B cell (primary cell): ENCODE measurements around the gene ABHD6. TPM values are rescaled to one million over a fixed set of nuclear protein-coding genes. Genes with fewer than 3 reads are reported as not detected.
A peak's percentile ranks its signal among the peaks of the same experiment; 100 is the strongest.

Experiments used
- ATAC-seq: fragments of 200-7000 bp; cut with Tn5 transposase; one replicate; pipeline ENCODE4 v1.10.0; 2021; ENCODE audit warnings: low read depth, mild to moderate bottlenecking, moderate number of reproducible peaks, moderate library complexity
- CTCF ChIA-PET: fragments of 350-600 bp; sonication (Branson Sonifier 250); formaldehyde crosslinking; loops from one replicate; lab custom pipeline; 2021; ENCODE audit warnings: antibody characterized with exemption, inconsistent platforms; lab: Charles Lee
- POLR2A ChIA-PET: fragments of 350-600 bp; sonication (Branson Sonifier 250); formaldehyde crosslinking; loops from one replicate; lab custom pipeline; 2021; ENCODE audit warnings: antibody characterized with exemption; lab: Charles Lee
- DNase-seq: peaks from one replicate; pipeline ENCODE4 v3.0.0; 2013
- H2AFZ ChIP-seq: 2 replicates; pipeline ENCODE4 v1.6.1; 2012; ENCODE audit warnings: mild to moderate bottlenecking, low read depth, low read length; ENCODE audit not compliant: insufficient read depth, poor library complexity, severe bottlenecking
- H3K27ac ChIP-seq, 2 donors: 1 replicate in 1 of 2; 2 replicates in 1 of 2; pipeline ENCODE4 v1.5.1; 2012 to 2013; ENCODE audit warnings: low read length in 2 of 2, mild to moderate bottlenecking in 2 of 2, moderate library complexity in 1 of 2
- H3K27me3 ChIP-seq, 4 experiments: fragments of 200-600 bp in 1 of 4; sonication (generic) in 1 of 4; replicated peaks in 1 of 4; 1 replicate in 2 of 4; 2 replicates in 2 of 4; pipeline versions ENCODE4 v1.6.1 to v1.7.0; 2013 to 2016; ENCODE audit warnings: low read length in 3 of 4, mild to moderate bottlenecking in 2 of 4, mixed read lengths in 1 of 4, moderate library complexity in 1 of 4; ENCODE audit not compliant: insufficient read depth in 4 of 4, control insufficient read depth in 3 of 4; ENCODE audit errors: control extremely low read depth in 1 of 4
- H3K36me3 ChIP-seq, 2 experiments: replicated peaks in 1 of 2; 1 replicate in 1 of 2; 2 replicates in 1 of 2; pipeline versions ENCODE4 v1.6.1 to v1.7.1; 2013; ENCODE audit warnings: low read length in 1 of 2; ENCODE audit not compliant: insufficient read depth in 2 of 2, control insufficient read depth in 1 of 2; ENCODE audit errors: control extremely low read depth in 1 of 2, extremely low read depth in 1 of 2
- H3K4me1 ChIP-seq, 2 donors: fragments of 200-600 bp in 1 of 2; sonication (generic) in 1 of 2; 1 replicate in 1 of 2; 2 replicates in 1 of 2; pipeline versions ENCODE4 v1.5.1 to v1.6.1; 2013 to 2017; ENCODE audit warnings: low read length in 2 of 2; ENCODE audit not compliant: control insufficient read depth in 2 of 2, insufficient read depth in 2 of 2
- H3K4me2 ChIP-seq: replicated peaks from 2 replicates; pipeline ENCODE3; 2012; ENCODE audit warnings: mild to moderate bottlenecking, low read depth, low read length; ENCODE audit not compliant: poor library complexity, severe bottlenecking
- H3K4me3 ChIP-seq, 5 experiments: fragments of 200-600 bp in 1 of 5; sonication (generic) in 1 of 5; 1 replicate in 3 of 5; 2 replicates in 2 of 5; pipeline versions ENCODE4 v1.5.1 to v1.7.0; 2011 to 2016; ENCODE audit warnings: low read length in 4 of 5, mild to moderate bottlenecking in 4 of 5, low read depth in 2 of 5, control low read depth in 1 of 5, moderate library complexity in 1 of 5; ENCODE audit not compliant: insufficient read depth in 1 of 5; ENCODE audit errors: control extremely low read depth in 1 of 5, extremely low read depth in 1 of 5
- H3K79me2 ChIP-seq: fragments of 200-600 bp; sonication (generic); one replicate; pipeline ENCODE4 v1.6.0; 2016; ENCODE audit warnings: low read length; ENCODE audit not compliant: control insufficient read depth, insufficient read depth
- H3K9ac ChIP-seq: fragments of 200-600 bp; sonication (generic); 2 replicates; pipeline ENCODE4 v1.6.1; 2017; ENCODE audit warnings: mild to moderate bottlenecking, low read length, moderate library complexity
- H3K9me3 ChIP-seq, 3 donors: one replicate each; pipeline versions ENCODE4 v1.6.1 to v1.7.1; 2013; ENCODE audit warnings: low read length in 2 of 3; ENCODE audit not compliant: control insufficient read depth in 2 of 3, insufficient read depth in 1 of 3; ENCODE audit errors: control extremely low read depth in 1 of 3
- H4K20me1 ChIP-seq: 2 replicates; pipeline ENCODE4 v1.6.0; 2012; ENCODE audit warnings: mild to moderate bottlenecking, low read length; ENCODE audit not compliant: insufficient read depth, control insufficient read depth, poor library complexity, severe bottlenecking
- H3K27ac Mint-ChIP-seq: one replicate; pipeline ENCODE4 v1.8.0; 2021; ENCODE audit warnings: mixed read lengths
- H3K27me3 Mint-ChIP-seq: one replicate; pipeline ENCODE4 v1.8.0; 2021; ENCODE audit warnings: mixed read lengths
- H3K4me1 Mint-ChIP-seq: one replicate; pipeline ENCODE4 v1.8.0; 2021; ENCODE audit warnings: mixed read lengths
- H3K4me3 Mint-ChIP-seq: one replicate; pipeline ENCODE4 v1.8.0; 2021; ENCODE audit warnings: mixed read lengths
- H3K9me3 Mint-ChIP-seq: one replicate; pipeline ENCODE4 v1.8.0; 2022; ENCODE audit warnings: mixed read lengths; ENCODE audit not compliant: insufficient read depth
- CTCF ChIP-seq: fragments of 200-600 bp; IDR thresholded peaks from one replicate; pipeline ENCODE4 v1.8.0; 2022; ENCODE audit warnings: antibody characterized with exemption, mild to moderate bottlenecking
- EZH2 ChIP-seq: IDR thresholded peaks from 2 replicates; pipeline ENCODE4 v1.6.1; 2012; ENCODE audit warnings: borderline replicate concordance, low read depth, mild to moderate bottlenecking, moderate library complexity, low read length; ENCODE audit not compliant: insufficient read depth, poor library complexity, severe bottlenecking
- WGBS: methylation state at CpG from one replicate; pipeline ENCODE4 v1.1.5; 2013; ENCODE audit warnings: missing lambda C conversion rate; ENCODE audit not compliant: insufficient coverage; 5-methylcytosine and 5-hydroxymethylcytosine counted together
- intact Hi-C: fragments of 100-400 bp; cut with micrococcal nuclease; formaldehyde crosslinking; loops from one replicate; pipeline ENCODE4 v1.10.0; 2022
- polyA plus RNA-seq: library from polyadenylated mRNA; depleted of rRNA; stranded (reverse); fragments of >200 nt; gene quantifications from 2 replicates; pipeline ENCODE4 v1.2.3, GENCODE V29; 2012
- total RNA-seq, 2 donors: library from RNA; stranded (reverse); fragments of 120-200 nt in 1 of 2; gene quantifications; 1 replicate in 1 of 2; 2 replicates in 1 of 2; pipeline versions ENCODE4 v1.2.3 to v1.2.4, GENCODE V29; 2013 to 2022

Gene ABHD6
- total and polyA plus RNA-seq, 2 donors (not counting 1 experiment from before 2014, with no cell fraction given), result 4.5 to 24.2 TPM

- H3K27ac ChIP-seq, result peak overlapping the region; percentile 9 to 75
- H3K27me3 Mint-ChIP-seq, result no peaks in the 10 kb centered on the region
- peak overlapping the region; percentile 100 for H3K27ac Mint-ChIP-seq
Measured at GRCh38 chr3:58335652-58335947, 98.0 kb downstream of the ABHD6 start.

More at GRCh38 chr3:58335652-58335947, 98.0 kb downstream of the ABHD6 start:
- peak overlapping the region; percentile 100 for H3K4me3 Mint-ChIP-seq
- Histone ChIP-seq H2AFZ (peak overlapping the region; percentile 38), H3K4me2 (peak overlapping the region; percentile 98), H3K4me1 (peaks cover 59 to 69% of the 10 kb centered on the region in 2 donors), H3K9ac (peak overlapping the region; percentile 80), H3K9me3 (peaks cover 0 to 11% (median 0%) of the 10 kb centered on the region in 3 donors), H3K4me3 (peak overlapping the region; percentile 54 to 87 (median 72)), H3K27me3 (no peaks in the 10 kb centered on the region), H3K36me3 (peaks cover 2% of the 10 kb centered on the region in 2 experiments), H4K20me1 (peaks cover 8% of the 10 kb centered on the region), H3K79me2 (peaks cover 95% of the 10 kb centered on the region)
- H3K9me3 Mint-ChIP-seq, result no peaks in the 10 kb centered on the region
- intact Hi-C loops, result no loop called here
- no peak for TF ChIP-seq EZH2
- no peak for TF ChIP-seq CTCF
- ChIA-PET POLR2A (interaction anchor here (0.6 to 11.4 kb wide), 6 partner anchors 10 to 156 kb away, joined by 3 to 182 read pairs (median 5); partner anchors contain the start of genes HTD2, KCTD6 and RPP14), CTCF (interaction anchor here (1.0 to 10.2 kb wide), 10 partner anchors 15 to 157 kb away, joined by 4 to 349 read pairs (median 46); partner anchors contain the start of genes HTD2, KCTD6 and RPP14)
- peaks cover 64% of the 10 kb centered on the region for H3K4me1 Mint-ChIP-seq
- WGBS, result 43% methylated on average over 1 of the region's 1 CpG
- no peak for DNase-seq
- ATAC-seq, result no peak
